Nephron progenitor cell (in vitro differentiated cells): ENCODE results near the gene SMPDL3B.
A peak's percentile ranks its signal among the peaks of the same experiment; 100 is the strongest.

Experiments used
- DNase-seq: peaks from one replicate; pipeline ENCODE4 v3.0.0; 2021
- H3K27ac Mint-ChIP-seq: 2 replicates; pipeline ENCODE4 v1.8.0; 2021; ENCODE audit warnings: mild to moderate bottlenecking, moderate library complexity, mixed read lengths
- H3K27me3 Mint-ChIP-seq: 2 replicates; pipeline ENCODE4 v1.8.0; 2021; ENCODE audit warnings: mild to moderate bottlenecking, low read depth, mixed read lengths; ENCODE audit not compliant: poor library complexity
- H3K36me3 Mint-ChIP-seq: 2 replicates; pipeline ENCODE4 v1.8.0; 2021; ENCODE audit warnings: low read depth, mixed read lengths
- H3K4me1 Mint-ChIP-seq: 2 replicates; pipeline ENCODE4 v1.8.0; 2021; ENCODE audit warnings: mixed read lengths
- H3K4me3 Mint-ChIP-seq: 2 replicates; pipeline ENCODE4 v1.8.0; 2021; ENCODE audit warnings: mild to moderate bottlenecking, moderate library complexity, mixed read lengths
- H3K9me3 Mint-ChIP-seq: 2 replicates; pipeline ENCODE4 v1.8.0; 2021; ENCODE audit warnings: mild to moderate bottlenecking, moderate library complexity, mixed read lengths
- CTCF ChIP-seq: fragments of 200-600 bp; sonication (generic); IDR thresholded peaks from 2 replicates; pipeline ENCODE4 v1.5.0; 2021; ENCODE audit warnings: antibody characterized with exemption

SMPDL3B gene

GRCh38 chr1:27935721-27936120, 921 bp downstream of the SMPDL3B start:
- no peak for DNase-seq
- TF ChIP-seq CTCF = no peak
- Mint-ChIP-seq H3K9me3 (no peaks in the 10 kb centered on the region), H3K27ac (no peak overlapping the region), H3K36me3 (no peaks in the 10 kb centered on the region), H3K4me1 (peaks cover 26% of the 10 kb centered on the region), H3K27me3 (peaks cover 55% of the 10 kb centered on the region), H3K4me3 (peak overlapping the region; percentile 82)

- H3K9me3 Mint-ChIP-seq = no peaks in the 10 kb centered on the region
- TF ChIP-seq CTCF = no peak
- H3K4me1 Mint-ChIP-seq = peaks cover 28% of the 10 kb centered on the region
- H3K4me3 Mint-ChIP-seq = no peak overlapping the region
- no peak for DNase-seq
- H3K36me3 Mint-ChIP-seq = no peaks in the 10 kb centered on the region
- no peak overlapping the region for H3K27ac Mint-ChIP-seq
- H3K27me3 Mint-ChIP-seq = peaks cover 55% of the 10 kb centered on the region
Observed at GRCh38 chr1:27936370-27936769, 1.6 kb downstream of the SMPDL3B start.

GRCh38 chr1:27937524-27937836, 2.7 kb downstream of the SMPDL3B start:
- peaks cover 23% of the 10 kb centered on the region for H3K4me1 Mint-ChIP-seq
- DNase-seq = no peak

GRCh38 chr1:27938488-27938887, 3.7 kb downstream of the SMPDL3B start:
- no peak overlapping the region for H3K4me3 Mint-ChIP-seq
- no peaks in the 10 kb centered on the region for H3K36me3 Mint-ChIP-seq
- peaks cover 25% of the 10 kb centered on the region for H3K4me1 Mint-ChIP-seq
- H3K27ac Mint-ChIP-seq = no peak overlapping the region
- DNase-seq = no peak
- no peaks in the 10 kb centered on the region for H3K9me3 Mint-ChIP-seq
- no peak for TF ChIP-seq CTCF
- H3K27me3 Mint-ChIP-seq = peaks cover 50% of the 10 kb centered on the region

More at GRCh38 chr1:27937524-27937836, 2.7 kb downstream of the SMPDL3B start:
- H3K27me3 Mint-ChIP-seq = peaks cover 50% of the 10 kb centered on the region
- no peak for TF ChIP-seq CTCF
- no peaks in the 10 kb centered on the region for H3K36me3 Mint-ChIP-seq
- no peak overlapping the region for H3K4me3 Mint-ChIP-seq
- no peaks in the 10 kb centered on the region for H3K9me3 Mint-ChIP-seq
- no peak overlapping the region for H3K27ac Mint-ChIP-seq

- Mint-ChIP-seq H3K27ac (no peak overlapping the region), H3K27me3 (peaks cover 40% of the 10 kb centered on the region), H3K4me1 (peaks cover 21% of the 10 kb centered on the region), H3K4me3 (no peak overlapping the region), H3K9me3 (no peaks in the 10 kb centered on the region), H3K36me3 (no peaks in the 10 kb centered on the region)
- peak; percentile 44 for DNase-seq
- TF ChIP-seq CTCF = peak; percentile 39
Observed at GRCh38 chr1:27940297-27940696, 5.5 kb downstream of the SMPDL3B start.

GRCh38 chr1:27940870-27941560, 6.2 kb downstream of the SMPDL3B start:
- Mint-ChIP-seq H3K27me3 (peaks cover 32% of the 10 kb centered on the region), H3K4me3 (no peak overlapping the region), H3K36me3 (no peaks in the 10 kb centered on the region), H3K27ac (no peak overlapping the region), H3K4me1 (peaks cover 14% of the 10 kb centered on the region), H3K9me3 (no peaks in the 10 kb centered on the region)
- DNase-seq = no peak
- no peak for TF ChIP-seq CTCF
